NT2/D1 (cell line): ENCODE measurements around the gene ACACA.

Source experiments
- SUZ12 ChIP-seq: IDR thresholded peaks from 2 replicates; pipeline ENCODE4 v1.6.1; 2011; ENCODE audit not compliant: insufficient read length, insufficient read depth; ENCODE audit errors: extremely low read depth
- YY1 ChIP-seq: IDR thresholded peaks from 2 replicates; pipeline ENCODE4 v1.6.1; 2011; ENCODE audit not compliant: insufficient read length, insufficient read depth
- ZNF274 ChIP-seq: IDR thresholded peaks from 2 replicates; pipeline ENCODE4 v1.6.1; 2011; ENCODE audit warnings: mild to moderate bottlenecking, low read depth, low read length

GRCh38 chr17:37327341-37328090 is 79.1 kb downstream of the ACACA start:
- TF ChIP-seq ZNF274 (no peak), YY1 (no peak), SUZ12 (no peak)
